BE2C (cell line): ENCODE results near the gene PLA2G3.
"Not testable (repeated sequence)": the region's sequence is repeated elsewhere in the genome, so short reads cannot be mapped to it uniquely, and the experiment has no call there.

Source experiments
- DNase-seq: peaks from one replicate; pipeline ENCODE4 v3.0.0-alpha.2; 2020
- H3K27me3 ChIP-seq: fragments of 250-450 bp; sonication (Bioruptor Pico); 2 replicates; pipeline ENCODE4 v1.5.1; 2020; ENCODE audit warnings: mild to moderate bottlenecking
- H3K36me3 ChIP-seq: fragments of 250-450 bp; sonication (Bioruptor Pico); 2 replicates; pipeline ENCODE4 v1.5.1; 2020; ENCODE audit warnings: mild to moderate bottlenecking
- H3K4me1 ChIP-seq: fragments of 250-450 bp; sonication (Bioruptor Pico); 2 replicates; pipeline ENCODE4 v1.5.1; 2020
- H3K4me3 ChIP-seq: 2 replicates; pipeline ENCODE4 v1.5.1; 2011; ENCODE audit warnings: low read depth, low read length
- H3K9me3 ChIP-seq: fragments of 250-450 bp; sonication (Bioruptor Pico); 2 replicates; pipeline ENCODE4 v1.5.1; 2020
- TF ChIP-seq, protein P1 (sequence below): IDR thresholded peaks from 2 replicates; pipeline ENCODE4 v1.5.1; 2012; ENCODE audit warnings: mild to moderate bottlenecking, low read depth, low read length

PLA2G3 gene

DNA sequence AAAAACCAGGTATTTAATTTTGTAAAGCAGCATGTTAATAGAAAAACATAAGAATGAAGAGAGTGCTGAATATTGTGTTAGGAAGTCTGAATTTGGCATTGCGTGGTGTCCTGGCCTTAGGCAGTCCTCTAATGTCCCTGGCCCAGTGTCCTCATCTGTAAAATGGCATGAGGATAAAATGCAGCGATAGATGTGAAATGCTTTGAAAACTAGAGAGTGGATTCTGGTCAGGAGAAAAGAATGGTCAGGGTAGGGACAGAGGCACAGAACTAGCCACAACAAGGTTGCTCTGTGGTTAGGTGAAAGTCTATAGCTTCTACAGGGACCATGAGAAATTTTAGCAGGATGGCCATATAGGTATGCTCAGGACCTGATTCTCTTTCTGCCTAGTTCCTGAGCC lies 38.6 kb upstream of the PLA2G3 start:
- H3K27me3 ChIP-seq = no peaks in the 10 kb centered on the region
- TF ChIP-seq, protein P1, sequence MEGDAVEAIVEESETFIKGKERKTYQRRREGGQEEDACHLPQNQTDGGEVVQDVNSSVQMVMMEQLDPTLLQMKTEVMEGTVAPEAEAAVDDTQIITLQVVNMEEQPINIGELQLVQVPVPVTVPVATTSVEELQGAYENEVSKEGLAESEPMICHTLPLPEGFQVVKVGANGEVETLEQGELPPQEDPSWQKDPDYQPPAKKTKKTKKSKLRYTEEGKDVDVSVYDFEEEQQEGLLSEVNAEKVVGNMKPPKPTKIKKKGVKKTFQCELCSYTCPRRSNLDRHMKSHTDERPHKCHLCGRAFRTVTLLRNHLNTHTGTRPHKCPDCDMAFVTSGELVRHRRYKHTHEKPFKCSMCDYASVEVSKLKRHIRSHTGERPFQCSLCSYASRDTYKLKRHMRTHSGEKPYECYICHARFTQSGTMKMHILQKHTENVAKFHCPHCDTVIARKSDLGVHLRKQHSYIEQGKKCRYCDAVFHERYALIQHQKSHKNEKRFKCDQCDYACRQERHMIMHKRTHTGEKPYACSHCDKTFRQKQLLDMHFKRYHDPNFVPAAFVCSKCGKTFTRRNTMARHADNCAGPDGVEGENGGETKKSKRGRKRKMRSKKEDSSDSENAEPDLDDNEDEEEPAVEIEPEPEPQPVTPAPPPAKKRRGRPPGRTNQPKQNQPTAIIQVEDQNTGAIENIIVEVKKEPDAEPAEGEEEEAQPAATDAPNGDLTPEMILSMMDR = no peak
- no peaks in the 10 kb centered on the region for H3K9me3 ChIP-seq
- no peak overlapping the region for H3K4me3 ChIP-seq
- no peak for DNase-seq
- no peaks in the 10 kb centered on the region for H3K4me1 ChIP-seq
- H3K36me3 ChIP-seq = peaks cover 3% of the 10 kb centered on the region

DNA sequence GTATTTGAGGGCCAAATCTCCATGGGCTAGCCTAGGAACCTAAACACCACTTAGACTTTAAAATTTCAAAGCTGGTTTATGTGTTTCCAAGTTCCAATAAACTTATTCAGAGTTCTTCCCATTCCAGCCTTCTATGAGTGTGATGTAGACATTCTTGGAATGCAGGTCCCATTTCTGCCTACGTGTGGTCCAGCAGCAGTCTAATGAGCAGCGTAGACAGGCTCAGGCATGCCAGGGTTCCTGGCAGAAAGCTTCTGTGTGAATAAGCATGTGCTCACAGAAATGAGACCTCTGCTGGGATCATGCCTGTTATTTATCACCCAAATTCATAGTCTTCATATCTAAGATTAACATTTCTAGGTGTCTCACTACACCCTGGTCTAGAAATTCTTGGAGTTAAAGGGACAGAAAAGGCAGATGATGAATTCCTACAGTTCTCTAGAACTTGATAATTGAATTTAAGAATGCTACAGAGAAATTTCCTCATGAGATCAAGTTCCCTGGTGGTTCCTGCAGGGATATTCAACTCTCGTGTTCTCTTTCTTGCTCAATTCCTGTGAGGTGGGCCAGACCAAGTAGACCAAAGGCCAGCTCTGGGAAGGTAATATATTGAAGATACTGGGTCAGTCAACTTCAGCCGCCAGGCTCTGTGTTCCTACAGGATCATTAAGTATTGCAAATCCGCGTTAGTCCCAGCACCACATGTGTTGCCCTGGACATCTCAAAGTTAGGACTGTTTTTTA lies 37.3 kb upstream of the PLA2G3 start:
- no peak overlapping the region for H3K4me3 ChIP-seq
- no peak for DNase-seq
- no peaks in the 10 kb centered on the region for H3K27me3 ChIP-seq
- peaks cover 3% of the 10 kb centered on the region for H3K36me3 ChIP-seq
- TF ChIP-seq, protein P1 = no peak
- no peaks in the 10 kb centered on the region for H3K9me3 ChIP-seq
- no peaks in the 10 kb centered on the region for H3K4me1 ChIP-seq

DNA sequence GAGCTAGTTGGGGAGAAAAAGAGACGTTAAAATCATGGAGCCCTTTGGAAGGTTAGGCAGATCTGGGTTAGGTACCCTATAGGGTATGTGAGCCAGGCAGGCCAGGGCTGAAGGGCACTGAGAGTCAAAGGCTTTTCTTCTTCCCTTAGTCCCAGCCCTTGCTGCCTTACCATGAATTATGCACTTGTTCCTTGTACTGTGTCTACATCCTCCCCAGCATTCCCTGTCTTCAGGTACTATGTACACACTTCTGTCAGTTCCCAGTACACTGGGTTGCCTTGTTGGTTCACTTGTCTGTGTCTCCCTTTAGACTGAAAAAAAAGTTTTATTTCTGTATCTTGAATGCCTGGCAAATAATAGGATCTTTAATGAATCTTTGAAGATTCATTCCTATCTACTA lies 36.6 kb upstream of the PLA2G3 start:
- no peak for DNase-seq
- no peaks in the 10 kb centered on the region for H3K9me3 ChIP-seq
- H3K4me3 ChIP-seq = no peak overlapping the region
- no peaks in the 10 kb centered on the region for H3K4me1 ChIP-seq
- H3K27me3 ChIP-seq = no peaks in the 10 kb centered on the region
- TF ChIP-seq, protein P1 = no peak
- H3K36me3 ChIP-seq = no peaks in the 10 kb centered on the region; the same call in 1 of the 2 replicates

DNA sequence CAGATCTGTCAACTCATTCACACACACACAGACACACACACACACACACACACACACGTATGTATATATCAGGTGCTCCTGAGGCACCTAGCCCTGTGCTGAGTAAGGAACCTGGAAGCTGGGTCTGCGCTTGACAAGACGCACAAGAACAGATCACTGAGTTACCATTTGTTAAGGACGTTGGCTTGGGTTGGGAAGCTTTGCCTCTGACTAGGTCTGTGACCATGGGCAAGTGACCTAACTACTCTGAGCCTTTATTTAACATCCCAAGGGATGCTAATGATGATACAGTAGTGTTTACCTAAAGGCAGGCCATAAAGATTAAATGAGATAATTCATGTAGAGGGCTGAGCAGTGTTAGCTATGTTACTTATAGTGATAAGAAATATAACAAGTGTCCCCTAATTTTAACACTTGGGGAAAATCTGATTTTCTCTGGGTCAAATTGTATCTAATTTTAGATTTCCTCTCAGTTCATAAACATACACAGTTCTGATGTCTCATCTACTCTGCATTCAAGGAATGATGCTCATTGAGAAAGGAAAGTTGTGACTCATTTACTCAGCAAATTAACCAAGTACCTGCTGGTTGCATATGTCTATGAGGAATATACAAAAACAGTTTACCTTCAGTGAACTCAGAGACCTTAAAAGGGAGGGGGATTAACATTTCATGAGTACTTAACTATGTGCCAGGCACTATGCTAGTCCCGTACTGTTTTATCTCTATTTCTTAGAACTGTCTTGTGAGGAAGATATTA lies 33.3 kb upstream of the PLA2G3 start:
- no peaks in the 10 kb centered on the region for H3K9me3 ChIP-seq
- H3K4me1 ChIP-seq = no peaks in the 10 kb centered on the region
- H3K36me3 ChIP-seq = no peaks in the 10 kb centered on the region; the same call in 1 of the 2 replicates
- DNase-seq = no peak
- H3K27me3 ChIP-seq = no peaks in the 10 kb centered on the region
- TF ChIP-seq, protein P1 = no peak
- no peak overlapping the region for H3K4me3 ChIP-seq

DNA sequence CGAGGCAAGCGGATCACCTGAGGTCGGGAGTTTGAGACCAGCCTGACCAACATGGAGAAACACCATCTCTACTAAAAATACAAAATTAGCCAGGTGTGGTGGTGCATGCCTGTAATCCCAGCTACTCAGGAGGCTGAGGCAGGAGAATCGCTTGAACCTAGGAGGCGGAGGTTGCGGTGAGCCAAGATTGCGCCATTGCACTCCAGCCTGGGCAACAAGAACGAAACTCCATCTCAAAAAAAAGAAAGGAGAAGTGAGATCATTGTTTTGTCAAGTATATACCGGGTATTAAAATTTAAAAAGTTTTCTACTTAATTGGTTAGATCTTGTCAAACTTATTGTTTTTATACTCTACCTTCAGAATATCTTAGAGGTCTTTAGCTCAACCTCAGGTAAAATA lies 31.4 kb upstream of the PLA2G3 start:
- not testable (repeated sequence) for H3K4me3 ChIP-seq, H3K36me3 ChIP-seq, H3K27me3 ChIP-seq, H3K4me1 ChIP-seq, H3K9me3 ChIP-seq, DNase-seq

DNA sequence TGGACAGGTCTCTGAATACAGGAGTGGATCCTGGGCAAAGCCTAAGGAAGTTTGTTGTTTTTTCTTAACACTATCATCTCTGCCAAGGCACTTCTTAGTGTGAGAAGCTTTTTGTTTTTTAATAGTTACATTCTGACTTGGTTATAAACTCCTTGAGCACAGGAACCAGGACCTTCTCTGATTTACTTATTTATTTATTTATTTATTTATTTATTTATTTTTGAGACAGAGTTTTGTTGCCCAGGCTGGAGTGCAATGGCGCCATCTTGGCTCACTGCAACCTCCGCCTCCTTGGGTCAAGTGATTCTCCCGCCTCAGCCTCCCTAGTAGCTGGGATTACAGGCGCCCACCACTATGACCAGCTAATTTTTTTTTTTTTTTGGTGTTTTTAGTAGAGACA lies 30.7 kb upstream of the PLA2G3 start:
- DNase-seq = no peak
- H3K27me3 ChIP-seq = no peaks in the 10 kb centered on the region
- TF ChIP-seq, protein P1 = no peak
- no peaks in the 10 kb centered on the region for H3K9me3 ChIP-seq
- H3K36me3 ChIP-seq = no peaks in the 10 kb centered on the region
- H3K4me1 ChIP-seq = no peaks in the 10 kb centered on the region
- H3K4me3 ChIP-seq = no peak overlapping the region
